HG02885 (cell line): ENCODE measurements around the gene C12orf56.
"Not testable (repeated sequence)": the region's sequence is repeated elsewhere in the genome, so short reads cannot be mapped to it uniquely, and the experiment has no call there.

ENCODE experiments used
- ATAC-seq: cut with Tn5 transposase; IDR thresholded peaks from one replicate; pipeline ENCODE4 v1.9.1; 2021; ENCODE audit warnings: mild to moderate bottlenecking; ENCODE audit not compliant: unreplicated experiment, poor library complexity

Gene C12orf56

DNA sequence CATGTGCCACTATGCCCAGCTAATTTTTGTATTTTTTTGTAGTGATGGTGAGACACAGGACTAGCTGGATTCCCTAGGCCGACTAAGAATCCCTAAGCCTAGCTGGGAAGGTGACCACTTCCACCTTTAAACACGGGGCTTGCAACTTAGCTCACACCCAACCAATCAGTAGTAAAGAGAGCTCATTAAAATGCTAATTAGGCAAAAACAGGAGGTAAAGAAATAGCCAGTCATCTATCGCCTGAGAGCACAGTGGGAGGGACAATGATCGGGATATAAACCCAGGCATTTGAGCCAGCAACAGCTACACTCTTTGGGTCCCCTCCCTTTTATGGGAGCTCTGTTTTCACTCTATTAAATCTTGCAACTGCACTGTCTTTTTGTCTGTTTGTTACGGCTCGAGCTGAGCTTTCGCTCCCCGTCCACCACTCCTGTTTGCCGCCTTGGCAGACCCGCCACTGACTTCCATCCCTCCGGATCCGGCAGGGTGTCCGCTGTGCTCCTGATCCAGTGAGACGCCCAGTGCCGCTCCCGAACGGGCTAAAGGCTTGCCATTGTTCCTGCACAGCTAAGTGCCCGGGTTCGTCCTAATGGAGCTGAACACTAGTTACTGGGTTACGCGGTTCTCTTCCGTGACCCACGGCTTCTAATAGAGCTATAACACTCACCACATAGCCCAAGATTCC is 70.9 kb downstream of the C12orf56 start:
- ATAC-seq = not testable (repeated sequence)

DNA sequence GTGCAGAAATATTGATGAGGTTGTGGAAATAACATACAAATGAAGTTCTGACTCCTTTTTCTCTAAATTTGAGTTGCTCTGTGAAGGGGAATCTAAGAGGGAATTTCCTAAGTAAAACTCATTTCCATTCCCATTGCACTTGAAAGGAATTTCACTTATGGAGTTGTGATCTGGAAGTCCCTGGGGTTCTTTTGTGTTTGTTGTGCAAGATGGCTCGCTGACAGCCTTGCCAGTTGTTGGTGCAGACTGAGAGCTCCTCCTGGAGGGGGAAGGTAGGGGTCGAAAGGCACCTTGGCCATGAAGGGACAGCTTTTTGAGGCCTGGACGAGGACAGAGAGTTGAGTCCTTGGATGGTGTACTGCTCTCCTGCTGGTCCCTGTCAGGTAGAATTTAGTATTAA is 72.0 kb downstream of the C12orf56 start:
- ATAC-seq = no peak

DNA sequence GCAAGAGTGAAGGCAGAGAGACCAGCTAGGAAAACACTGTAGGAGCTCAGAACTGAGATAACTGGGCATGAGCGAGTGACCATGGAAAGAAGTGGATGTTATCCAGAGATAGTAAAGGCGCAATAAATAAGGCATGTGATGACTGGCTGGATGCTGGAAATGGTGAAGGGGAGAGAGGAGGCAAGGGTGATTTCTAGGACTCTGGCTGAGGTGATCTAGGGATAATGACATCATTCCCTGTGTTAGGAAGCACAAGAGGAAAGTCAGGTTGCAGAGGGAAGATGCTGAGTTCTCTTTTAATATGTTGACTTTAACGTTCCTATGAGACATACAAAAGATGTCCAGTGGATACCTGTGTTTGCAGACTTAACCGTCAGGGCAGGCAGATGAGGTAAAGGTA is 78.7 kb downstream of the C12orf56 start:
- no peak for ATAC-seq

DNA sequence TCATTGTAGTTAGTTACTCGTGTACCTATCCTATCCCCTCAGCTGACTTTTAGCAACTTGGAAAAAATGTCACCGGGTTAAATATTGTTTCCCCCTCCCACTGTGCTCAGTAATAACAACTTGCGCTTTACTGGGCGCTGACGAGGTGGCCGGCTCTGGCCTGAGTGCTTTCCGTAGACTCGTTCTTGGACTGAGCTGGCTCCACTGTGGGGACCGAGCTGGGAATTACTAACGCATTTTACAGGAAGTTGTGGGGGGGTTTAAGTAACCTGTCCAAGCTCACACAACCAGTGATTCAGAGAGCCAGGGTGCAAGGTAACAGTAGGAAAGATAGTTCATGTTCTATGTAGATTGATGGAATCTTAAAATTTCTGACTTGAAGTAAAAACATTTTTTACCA is 86.0 kb downstream of the C12orf56 start:
- ATAC-seq = no peak

DNA sequence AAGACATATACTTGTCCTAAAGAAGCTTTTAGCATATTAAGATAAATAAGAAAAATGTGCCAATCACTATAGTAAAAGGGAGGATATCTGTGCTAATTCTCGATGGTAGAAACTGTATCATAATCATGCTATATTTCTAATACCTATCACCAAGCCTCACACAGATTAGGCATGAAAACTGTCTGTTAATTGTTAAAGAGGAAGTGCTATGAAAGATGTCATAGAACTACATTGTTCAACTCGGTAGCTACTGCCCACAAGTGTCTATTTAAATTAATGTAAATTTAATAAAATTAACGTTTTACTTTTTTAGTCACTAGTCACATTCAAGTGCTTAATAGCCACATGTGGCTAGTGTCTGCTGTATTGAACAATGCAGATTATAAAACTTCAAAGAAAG is 90.9 kb downstream of the C12orf56 start:
- no peak for ATAC-seq

DNA sequence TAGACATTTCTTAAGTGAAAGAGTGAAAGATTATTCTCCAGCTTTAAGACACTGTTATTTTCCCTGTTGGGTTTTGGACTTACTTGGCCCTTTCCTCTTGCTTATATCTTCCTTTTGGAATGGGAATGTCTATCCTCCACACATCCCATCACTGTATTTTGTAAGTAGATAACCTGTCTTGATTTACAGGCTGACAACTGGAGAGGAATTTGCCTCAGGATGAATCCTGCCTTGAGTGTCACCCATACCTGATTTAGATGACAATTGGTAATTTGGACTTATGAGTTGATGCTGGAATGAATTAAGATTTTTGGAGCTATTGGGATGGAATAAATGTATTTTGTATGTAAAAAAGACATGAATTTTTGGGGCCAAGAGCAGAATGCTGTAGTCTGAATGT is 94.3 kb downstream of the C12orf56 start:
- ATAC-seq = no peak

DNA sequence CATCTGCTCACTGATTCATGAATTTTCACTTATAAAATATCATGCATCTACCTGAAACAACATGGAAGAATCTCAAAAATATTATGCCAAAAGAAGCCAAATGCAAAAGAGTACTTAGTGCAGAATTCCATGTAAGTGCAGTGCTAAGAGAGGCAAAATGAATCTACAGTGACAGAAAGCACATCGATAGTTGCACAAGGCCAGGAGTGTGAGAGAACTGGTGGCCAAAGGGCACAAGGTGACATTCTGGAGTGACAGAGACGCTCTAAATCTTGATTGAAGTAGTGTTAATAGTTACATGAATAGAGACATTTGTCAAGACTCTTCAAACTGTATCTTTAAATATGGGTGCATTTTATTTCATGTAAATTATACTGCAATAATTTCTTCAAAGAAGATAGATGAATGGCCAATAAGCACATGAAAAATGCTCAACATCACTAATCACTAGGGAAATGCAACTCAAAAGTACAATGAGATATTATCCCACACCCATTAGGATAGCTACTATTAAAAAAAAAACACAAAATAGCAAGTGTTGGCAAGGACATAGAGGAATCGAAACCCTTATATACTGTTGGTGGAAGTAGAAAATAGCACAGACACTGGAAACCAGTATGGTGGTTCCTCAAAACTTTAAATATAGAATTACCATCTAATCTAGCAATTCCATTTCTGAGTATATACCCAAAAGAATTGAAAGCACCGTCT is 96.7 kb downstream of the C12orf56 start:
- peak; percentile 53 for ATAC-seq

DNA sequence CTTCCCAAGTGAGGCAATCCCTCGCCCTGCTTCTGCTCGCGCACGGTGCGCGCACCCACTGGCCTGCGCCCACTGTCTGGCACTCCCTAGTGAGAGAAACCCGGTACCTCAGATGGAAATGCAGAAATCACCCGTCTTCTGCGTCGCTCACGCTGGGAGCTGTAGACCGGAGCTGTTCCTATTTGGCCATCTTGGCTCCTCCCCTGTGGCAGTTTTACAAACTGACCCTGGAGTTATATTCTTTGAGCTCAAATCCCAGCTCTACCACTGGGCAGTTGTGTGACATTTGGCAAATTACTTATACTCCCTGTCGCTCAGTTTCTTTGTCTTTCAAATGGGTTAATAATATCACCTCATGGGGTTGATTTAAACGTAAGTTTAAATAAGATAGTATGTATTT is 97.4 kb downstream of the C12orf56 start:
- peak; percentile 25 for ATAC-seq

DNA sequence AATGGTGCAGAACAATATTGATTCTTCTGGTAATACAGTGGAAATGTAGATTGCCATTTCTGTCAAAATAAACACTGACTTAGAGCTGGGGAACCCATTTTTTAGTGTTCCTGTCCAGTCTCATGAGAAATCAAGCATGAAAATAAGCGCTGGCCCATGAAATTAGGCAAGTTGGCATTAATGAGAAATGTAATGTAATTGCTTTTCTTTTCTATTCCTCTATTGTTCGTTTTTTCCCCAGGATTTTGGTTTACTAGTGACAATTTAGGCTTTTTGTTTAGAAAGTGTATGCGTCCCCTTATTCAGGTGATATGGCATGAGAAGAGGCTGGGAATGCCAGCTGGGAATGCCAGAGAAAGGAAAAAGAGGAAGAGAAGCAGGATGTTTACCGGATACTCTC is 104.0 kb downstream of the C12orf56 start:
- ATAC-seq = no peak

DNA sequence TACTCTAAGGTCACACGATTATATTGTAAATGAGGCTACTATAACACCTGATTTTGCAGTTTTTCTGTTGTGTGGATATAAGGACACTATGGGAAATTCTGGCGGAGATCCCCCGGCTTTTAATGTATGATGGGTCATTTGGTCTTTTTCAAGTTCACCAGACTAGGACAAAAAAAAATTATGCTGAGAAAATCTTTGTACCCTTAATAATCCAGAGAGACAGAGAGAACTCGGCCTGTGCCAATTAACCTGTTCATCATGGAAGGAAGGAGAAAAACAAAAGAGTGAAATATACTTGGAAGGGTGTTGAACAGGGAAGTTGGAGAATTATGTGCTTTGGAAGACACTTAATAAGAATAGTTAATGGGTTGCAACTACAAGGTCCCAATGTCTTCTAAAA is 106.3 kb downstream of the C12orf56 start:
- ATAC-seq = no peak

DNA sequence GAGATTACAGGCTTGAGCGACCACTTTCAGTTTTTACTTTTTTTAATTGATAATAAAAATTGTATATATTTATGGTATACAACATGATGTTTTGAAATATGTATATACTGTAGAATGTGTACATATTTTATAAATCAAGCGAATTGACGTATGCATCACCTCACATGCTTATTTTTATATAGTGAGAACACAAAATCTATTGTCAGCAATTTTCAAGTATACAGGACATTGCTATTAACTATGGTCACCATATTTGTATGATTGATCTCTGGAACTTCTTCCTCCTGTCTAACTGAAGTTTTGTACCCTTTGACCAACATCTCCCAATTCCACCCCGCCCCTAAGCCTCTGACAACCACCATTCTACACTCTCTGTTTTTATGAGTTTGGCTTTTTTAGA is 112.1 kb downstream of the C12orf56 start:
- ATAC-seq = no peak

DNA sequence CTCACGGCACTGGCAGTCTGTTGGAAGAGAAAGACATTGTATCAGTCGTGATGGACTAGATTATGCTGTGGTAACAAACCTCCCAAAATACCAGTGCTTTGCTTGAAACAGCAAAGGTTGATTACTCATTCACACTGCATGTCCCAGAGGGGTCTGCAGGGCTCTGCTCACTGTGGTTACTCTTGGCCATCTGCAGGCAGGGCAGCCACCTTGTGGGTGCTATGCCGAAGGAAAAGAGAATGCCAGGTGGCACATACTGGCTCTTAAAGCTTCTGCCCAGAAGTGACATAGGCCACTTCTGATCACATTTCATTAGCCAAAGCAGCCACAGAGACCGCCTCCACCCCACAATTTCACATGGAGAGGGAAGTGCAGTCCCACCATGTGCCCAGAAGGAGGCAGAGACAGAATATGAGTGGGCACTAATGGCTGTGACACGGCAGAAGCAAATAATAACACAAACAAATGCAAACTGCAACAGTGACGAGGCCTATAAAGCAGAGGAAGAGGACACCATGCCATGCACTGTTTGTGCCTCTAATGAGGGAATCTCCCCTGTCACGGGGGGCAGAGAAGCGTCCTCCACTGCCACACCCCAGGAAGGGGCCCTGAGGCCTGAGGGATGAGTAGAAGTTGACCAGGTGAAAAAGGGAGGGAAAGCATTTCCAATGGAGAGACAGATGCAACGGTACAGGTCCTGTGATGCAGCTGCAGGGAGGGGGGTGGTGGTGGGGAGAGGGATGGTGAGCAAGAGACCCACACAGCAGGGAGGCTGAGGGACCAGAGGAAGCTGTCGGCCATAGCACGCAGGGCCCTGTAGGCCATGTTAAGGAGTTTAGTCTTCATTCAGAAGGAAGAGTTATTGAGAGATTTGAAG is 116.8 kb downstream of the C12orf56 start:
- peak; percentile 93 for ATAC-seq

DNA sequence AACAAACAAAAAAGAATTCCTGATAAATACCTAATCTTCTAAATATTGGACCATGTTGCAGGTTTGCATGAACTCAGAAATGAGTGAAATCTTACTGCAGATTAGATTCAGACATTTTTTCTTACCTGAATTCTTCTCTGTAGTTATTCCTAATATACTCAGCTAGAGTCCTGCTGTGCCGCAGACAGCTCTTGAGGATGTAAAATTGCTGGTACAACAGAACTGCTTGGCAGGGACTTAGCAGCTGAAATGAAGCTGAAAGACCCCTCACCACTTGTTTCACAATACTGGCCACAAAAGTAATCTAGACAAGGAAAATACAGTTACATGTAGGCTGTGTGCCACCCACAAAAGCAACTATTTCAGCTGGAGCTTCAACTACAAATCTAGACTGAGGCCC is 120.1 kb downstream of the C12orf56 start:
- no peak for ATAC-seq

DNA sequence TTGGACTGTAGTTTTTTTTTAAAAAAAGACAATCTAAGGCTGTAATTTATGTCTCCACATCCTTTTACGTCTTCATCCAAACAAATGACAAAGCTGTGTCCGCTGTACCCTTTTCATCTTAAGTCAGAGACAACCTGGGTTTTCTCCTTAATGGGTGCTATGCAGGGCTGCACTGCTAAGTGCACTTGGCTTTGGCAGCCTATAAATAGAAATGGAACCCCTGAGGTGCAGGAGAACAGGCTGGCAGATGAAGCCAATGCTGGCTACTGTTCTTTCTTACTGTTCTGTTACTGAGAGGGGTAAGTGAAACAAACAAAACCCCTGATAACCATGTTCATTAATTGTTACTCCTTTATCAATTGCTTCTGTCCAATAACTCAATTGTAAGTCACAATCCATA is 121.4 kb downstream of the C12orf56 start:
- no peak for ATAC-seq

DNA sequence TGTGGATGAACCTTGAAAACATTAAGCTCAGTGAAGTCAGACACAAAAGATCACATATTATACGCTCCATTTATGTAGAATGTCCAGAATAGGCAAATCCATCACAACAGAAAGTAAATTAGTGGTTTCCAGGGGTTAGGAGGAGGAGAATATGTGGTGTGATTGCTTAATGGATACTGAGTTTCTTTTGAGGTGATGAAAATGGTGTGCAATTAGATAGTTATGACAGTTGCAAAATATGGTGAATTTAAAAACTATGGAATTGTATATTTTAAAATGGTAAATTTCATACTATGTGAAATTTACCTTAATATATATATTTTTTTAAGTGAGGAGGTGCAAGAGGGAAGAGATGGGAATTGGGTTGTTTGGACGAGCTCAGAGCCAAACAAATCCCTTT is 122.1 kb downstream of the C12orf56 start:
- ATAC-seq = no peak

DNA sequence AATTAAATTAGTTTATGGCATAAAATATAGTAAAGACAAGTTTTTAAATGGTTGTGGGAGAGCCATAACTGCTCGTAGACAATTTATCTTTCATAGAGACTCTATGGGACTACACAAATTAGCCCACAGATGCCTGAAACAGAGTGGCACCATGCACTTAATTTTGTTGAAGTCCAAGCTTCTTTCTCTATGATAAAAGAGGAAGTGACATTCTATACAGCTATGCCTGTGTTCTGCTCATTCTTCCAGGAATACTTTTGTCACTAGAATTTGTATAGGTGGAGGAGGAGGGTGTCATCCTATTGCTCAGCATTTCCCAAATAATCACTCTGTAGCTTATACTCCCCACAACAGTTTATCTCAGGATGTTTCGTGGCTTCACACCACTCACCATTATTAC is 124.7 kb downstream of the C12orf56 start:
- ATAC-seq = no peak

DNA sequence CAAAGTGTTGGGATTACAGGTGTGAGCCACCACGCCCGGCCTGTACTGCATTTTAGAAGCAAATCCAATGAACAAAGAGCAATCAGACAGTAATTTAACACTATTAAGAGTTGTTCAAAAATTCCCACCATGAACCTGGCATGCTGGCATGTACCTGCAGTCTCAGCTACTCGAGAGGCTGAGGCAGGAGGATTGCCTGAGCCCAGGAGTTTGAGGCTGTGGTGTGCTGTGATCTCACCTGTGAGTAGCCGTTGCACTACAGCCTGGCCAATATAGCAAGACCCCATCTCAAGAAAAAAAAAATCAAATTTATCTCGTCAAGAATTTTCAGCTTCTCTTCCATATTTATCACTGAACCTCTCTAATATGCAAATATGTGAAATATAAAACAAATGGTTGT is 128.7 kb downstream of the C12orf56 start:
- no peak for ATAC-seq

DNA sequence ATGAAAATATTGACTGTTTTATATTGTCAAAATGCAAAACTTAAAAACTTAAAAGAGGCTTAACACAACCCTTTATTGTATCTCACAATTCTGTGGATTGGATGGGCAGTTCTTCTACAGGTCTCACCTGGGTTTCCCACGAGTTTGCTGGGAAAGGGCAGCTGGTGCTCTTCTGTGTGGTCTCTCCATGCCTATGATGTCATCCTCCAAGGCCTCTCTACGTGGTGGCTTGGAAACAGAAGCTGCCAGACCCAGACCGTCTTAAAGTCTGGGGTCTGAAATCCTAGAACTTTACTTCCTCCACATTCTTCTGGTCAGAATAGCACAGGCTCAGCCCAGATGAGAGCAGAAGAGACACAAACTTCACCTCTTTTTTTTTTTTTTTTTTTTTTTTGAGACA is 132.0 kb downstream of the C12orf56 start:
- ATAC-seq = no peak

DNA sequence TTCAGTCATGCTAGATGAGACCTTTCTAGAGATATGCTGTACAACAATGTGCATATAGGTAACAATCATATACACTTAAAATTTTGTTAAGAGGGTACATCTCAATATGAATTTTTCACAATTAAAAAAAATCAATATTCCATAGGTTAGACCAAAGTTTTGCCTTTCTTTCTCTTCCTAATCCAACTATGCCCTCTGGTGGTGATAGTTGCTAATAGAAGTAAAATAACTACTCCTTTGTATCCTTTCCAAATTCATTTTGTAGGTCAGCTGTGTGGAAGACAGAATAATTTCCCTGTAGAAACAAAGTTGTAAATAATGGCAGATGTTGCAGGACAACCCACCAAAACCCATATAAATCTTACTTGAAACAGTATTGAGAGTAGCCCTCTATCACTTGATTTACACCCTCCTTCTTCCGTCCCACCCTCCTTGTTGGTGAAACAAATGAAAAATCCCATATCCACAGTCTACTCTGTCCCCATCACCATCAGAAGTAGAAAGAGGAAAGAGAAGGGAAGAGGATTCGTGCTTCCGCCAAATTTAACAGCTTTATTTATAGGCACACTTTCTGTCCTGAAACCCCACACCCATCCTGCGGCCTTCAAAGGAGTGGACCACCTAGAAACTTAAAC is 134.3 kb downstream of the C12orf56 start:
- ATAC-seq = peak; percentile 68

DNA sequence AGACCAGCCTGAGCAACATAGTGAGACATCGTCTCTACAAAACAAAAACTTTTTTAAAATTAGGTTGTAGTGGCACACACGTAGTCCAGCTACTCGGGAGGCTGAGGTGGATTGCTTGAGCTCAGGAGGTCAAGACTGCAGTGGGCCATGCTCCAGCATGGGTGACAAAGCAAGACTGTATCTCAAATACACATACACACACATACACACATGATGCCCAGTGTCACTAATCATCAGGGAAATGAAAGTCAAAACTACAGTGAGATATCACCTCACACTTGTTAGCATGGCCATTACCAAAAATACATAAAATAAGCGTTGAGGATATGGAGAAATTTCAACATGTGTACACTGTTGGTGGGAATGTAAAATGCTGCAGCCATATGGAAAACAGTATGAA is 135.3 kb downstream of the C12orf56 start:
- ATAC-seq = no peak

DNA sequence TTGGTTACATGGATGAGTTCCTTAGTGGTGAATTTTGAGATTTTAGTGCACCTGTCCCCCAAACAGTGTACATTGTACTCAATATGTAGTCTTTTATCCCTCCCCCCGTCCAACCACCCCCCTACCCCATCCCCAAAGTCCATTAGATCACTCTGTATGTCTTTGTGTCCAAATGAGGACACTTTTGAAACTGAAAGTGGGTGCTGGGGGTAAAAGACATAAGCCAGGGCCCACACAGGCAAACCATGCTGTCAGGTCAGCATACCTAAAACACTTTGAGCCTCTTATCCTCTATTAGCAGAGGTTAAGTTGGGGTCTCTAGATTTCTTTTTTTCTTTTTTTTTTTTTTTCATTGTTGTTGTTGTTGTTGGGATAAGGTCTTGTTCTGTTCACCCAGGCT is 137.2 kb downstream of the C12orf56 start:
- peak; percentile 39 for ATAC-seq
